Tibial nerve (tissue), 4 donors: ENCODE results near the gene STARD9.

Experiments
- CTCF ChIP-seq, 5 experiments: fragments of 200-600 bp in 3 of 5; fragments of 450-650 bp in 2 of 5; sonication (generic) in 3 of 5; IDR thresholded peaks; one replicate each; pipeline ENCODE4 v1.5.1; 2016 to 2019; ENCODE audit warnings: antibody characterized with exemption in 5 of 5, mild to moderate bottlenecking in 3 of 5, moderate library complexity in 2 of 5
- EP300 ChIP-seq, 2 donors: sonication (generic); formaldehyde crosslinking; IDR thresholded peaks; one replicate each; pipeline ENCODE4 v1.6.1; 2017; ENCODE audit warnings: antibody characterized with exemption in 2 of 2, mild to moderate bottlenecking in 1 of 2
- POLR2A ChIP-seq, 2 donors: fragments of 450-650 bp; IDR thresholded peaks; one replicate each; pipeline ENCODE4 v1.6.1; 2017; ENCODE audit warnings: antibody characterized with exemption in 2 of 2, mild to moderate bottlenecking in 2 of 2, moderate library complexity in 2 of 2

GRCh38 chr15:42716626-42717025 is 141.2 kb downstream of the STARD9 start:
- TF ChIP-seq POLR2A (IDR thresholded peaks at IDR 0.05) = no peak
- TF ChIP-seq CTCF (IDR thresholded peaks at IDR 0.05) = no peak
- TF ChIP-seq EP300 (IDR thresholded peaks at IDR 0.05) = no peak
